ENCODE measurements around the gene TMEM266.

Gene TMEM266

DNA sequence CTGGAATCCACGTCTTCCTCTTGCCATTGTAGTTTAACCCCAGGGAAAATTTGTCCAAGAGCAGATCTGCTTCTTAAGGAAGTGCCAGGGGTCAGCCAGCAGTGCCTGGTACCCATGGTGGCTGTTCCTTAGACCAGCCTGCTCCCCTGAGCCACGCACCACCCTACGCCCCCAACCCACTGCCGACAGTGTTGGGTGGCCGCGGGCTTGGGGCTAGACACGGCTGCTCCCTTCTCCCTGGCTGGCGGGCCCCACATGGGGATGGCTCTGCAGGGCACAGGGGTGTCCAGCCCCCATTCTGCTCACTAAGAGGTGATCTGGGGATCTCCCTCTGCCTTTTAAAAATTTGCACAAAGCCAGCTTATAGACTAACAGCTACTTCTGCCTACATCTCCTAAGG lies 104.8 kb downstream of the TMEM266 start:
- H3K27me3 ChIP-seq (ENCODE audit: insufficient read depth, low read length, poor library complexity): no peaks in the 10 kb centered on the region
- no peak overlapping the region for H2BK120ac ChIP-seq (ENCODE audit: low read depth, low read length)
- no peak overlapping the region for H4K8ac ChIP-seq (ENCODE audit: low read depth, low read length)
- H3K9ac ChIP-seq (ENCODE audit: low read length): no peak overlapping the region
- no peak overlapping the region for H2BK5ac ChIP-seq (ENCODE audit: low read length)
- no CpG with 5 or more reads among the region's 8 CpGs for WGBS (ENCODE audit: extremely low coverage, insufficient coverage, low lambda C conversion rate)
- H3K27ac ChIP-seq (ENCODE audit: low read depth, low read length): no peak overlapping the region
- no peak overlapping the region for H4K5ac ChIP-seq (ENCODE audit: low read length)
- H3K79me2 ChIP-seq (ENCODE audit: control insufficient read depth, insufficient read depth, low read length): no peaks in the 10 kb centered on the region
- no peak overlapping the region for H2AK5ac ChIP-seq (ENCODE audit: low read length)
- no peak overlapping the region for H3K4me2 ChIP-seq (ENCODE audit: low read length)
- no peaks in the 10 kb centered on the region for H3K36me3 ChIP-seq (ENCODE audit: control insufficient read depth, insufficient read depth, low read length)
- H3K56ac ChIP-seq (ENCODE audit: low read length): no peak overlapping the region
- no peak overlapping the region for H3K4me3 ChIP-seq (ENCODE audit: low read length)
- no peaks in the 10 kb centered on the region for H3K79me1 ChIP-seq (ENCODE audit: low read length)
- no peaks in the 10 kb centered on the region for H3K4me1 ChIP-seq (ENCODE audit: control insufficient read depth, low read depth, low read length)
- H3K4ac ChIP-seq (ENCODE audit: low read depth, low read length): no peak overlapping the region
- H2BK15ac ChIP-seq (replicated peaks; ENCODE audit: low read depth): no peak overlapping the region
- no peak for DNase-seq
- H3K18ac ChIP-seq (ENCODE audit: low read length): no peak overlapping the region
- H3K23ac ChIP-seq (ENCODE audit: low read length): no peak overlapping the region

- H4K5ac ChIP-seq (ENCODE audit: low read length): no peak overlapping the region
- no peak overlapping the region for H3K4me2 ChIP-seq (ENCODE audit: low read length)
- H3K36me3 ChIP-seq (ENCODE audit: control insufficient read depth, insufficient read depth, low read length): no peaks in the 10 kb centered on the region
- H2BK5ac ChIP-seq (ENCODE audit: low read length): no peak overlapping the region
- H2AK5ac ChIP-seq (ENCODE audit: low read length): no peak overlapping the region
- H3K4ac ChIP-seq (ENCODE audit: low read depth, low read length): no peak overlapping the region
- no peak overlapping the region for H3K23ac ChIP-seq (ENCODE audit: low read length)
- no peaks in the 10 kb centered on the region for H3K79me1 ChIP-seq (ENCODE audit: low read length)
- no peaks in the 10 kb centered on the region for H3K4me1 ChIP-seq (ENCODE audit: control insufficient read depth, low read depth, low read length)
- no peaks in the 10 kb centered on the region for H3K27me3 ChIP-seq (ENCODE audit: insufficient read depth, low read length, poor library complexity)
- H4K8ac ChIP-seq (ENCODE audit: low read depth, low read length): no peak overlapping the region
- H3K79me2 ChIP-seq (ENCODE audit: control insufficient read depth, insufficient read depth, low read length): no peaks in the 10 kb centered on the region
- no peak overlapping the region for H3K4me3 ChIP-seq (ENCODE audit: low read length)
- no peak overlapping the region for H3K9ac ChIP-seq (ENCODE audit: low read length)
- DNase-seq: no peak
- no peak overlapping the region for H2BK120ac ChIP-seq (ENCODE audit: low read depth, low read length)
- H2BK15ac ChIP-seq (replicated peaks; ENCODE audit: low read depth): no peak overlapping the region
- H3K18ac ChIP-seq (ENCODE audit: low read length): no peak overlapping the region
- no peak overlapping the region for H3K27ac ChIP-seq (ENCODE audit: low read depth, low read length)
- H3K56ac ChIP-seq (ENCODE audit: low read length): no peak overlapping the region
- no CpG with 5 or more reads among the region's 15 CpGs for WGBS (ENCODE audit: extremely low coverage, insufficient coverage, low lambda C conversion rate)
These were observed 106.2 kb downstream of the TMEM266 start for GRCh38 chr15:76165951-76166350.

GRCh38 chr15:76168237-76168984 lies 108.6 kb downstream of the TMEM266 start:
- H2BK120ac ChIP-seq (ENCODE audit: low read depth, low read length): no peak overlapping the region
- no peak overlapping the region for H3K4me2 ChIP-seq (ENCODE audit: low read length)
- no peaks in the 10 kb centered on the region for H3K4me1 ChIP-seq (ENCODE audit: control insufficient read depth, low read depth, low read length)
- H3K79me1 ChIP-seq (ENCODE audit: low read length): no peaks in the 10 kb centered on the region
- no peak for DNase-seq
- H3K4ac ChIP-seq (ENCODE audit: low read depth, low read length): no peak overlapping the region
- no peak overlapping the region for H3K4me3 ChIP-seq (ENCODE audit: low read length)
- no peak overlapping the region for H3K56ac ChIP-seq (ENCODE audit: low read length)
- no peak overlapping the region for H3K27ac ChIP-seq (ENCODE audit: low read depth, low read length)
- no peaks in the 10 kb centered on the region for H3K79me2 ChIP-seq (ENCODE audit: control insufficient read depth, insufficient read depth, low read length)
- H2BK5ac ChIP-seq (ENCODE audit: low read length): no peak overlapping the region
- no peaks in the 10 kb centered on the region for H3K27me3 ChIP-seq (ENCODE audit: insufficient read depth, low read length, poor library complexity)
- no CpG with 5 or more reads among the region's 14 CpGs for WGBS (ENCODE audit: extremely low coverage, insufficient coverage, low lambda C conversion rate)
- H4K5ac ChIP-seq (ENCODE audit: low read length): no peak overlapping the region
- H3K23ac ChIP-seq (ENCODE audit: low read length): no peak overlapping the region
- no peaks in the 10 kb centered on the region for H3K36me3 ChIP-seq (ENCODE audit: control insufficient read depth, insufficient read depth, low read length)
- no peak overlapping the region for H2AK5ac ChIP-seq (ENCODE audit: low read length)
- H2BK15ac ChIP-seq (replicated peaks; ENCODE audit: low read depth): no peak overlapping the region
- no peak overlapping the region for H4K8ac ChIP-seq (ENCODE audit: low read depth, low read length)
- H3K18ac ChIP-seq (ENCODE audit: low read length): no peak overlapping the region
- H3K9ac ChIP-seq (ENCODE audit: low read length): no peak overlapping the region

GRCh38 chr15:76169018-76169417 lies 109.2 kb downstream of the TMEM266 start:
- Histone ChIP-seq H3K4me2 (ENCODE audit: low read length) (no peak overlapping the region), H2AK5ac (ENCODE audit: low read length) (no peak overlapping the region), H3K4me1 (ENCODE audit: control insufficient read depth, low read depth, low read length) (no peaks in the 10 kb centered on the region), H2BK120ac (ENCODE audit: low read depth, low read length) (no peak overlapping the region), H3K79me1 (ENCODE audit: low read length) (no peaks in the 10 kb centered on the region), H3K9ac (ENCODE audit: low read length) (no peak overlapping the region), H4K8ac (ENCODE audit: low read depth, low read length) (no peak overlapping the region), H4K5ac (ENCODE audit: low read length) (no peak overlapping the region), H3K56ac (ENCODE audit: low read length) (no peak overlapping the region), H3K18ac (ENCODE audit: low read length) (no peak overlapping the region), H3K36me3 (ENCODE audit: control insufficient read depth, insufficient read depth, low read length) (no peaks in the 10 kb centered on the region), H2BK5ac (ENCODE audit: low read length) (no peak overlapping the region), H3K27me3 (ENCODE audit: insufficient read depth, low read length, poor library complexity) (no peaks in the 10 kb centered on the region), H3K4me3 (ENCODE audit: low read length) (no peak overlapping the region), H3K79me2 (ENCODE audit: control insufficient read depth, insufficient read depth, low read length) (no peaks in the 10 kb centered on the region), H3K27ac (ENCODE audit: low read depth, low read length) (no peak overlapping the region), H2BK15ac (replicated peaks; ENCODE audit: low read depth) (no peak overlapping the region), H3K4ac (ENCODE audit: low read depth, low read length) (no peak overlapping the region), H3K23ac (ENCODE audit: low read length) (no peak overlapping the region)
- no CpG with 5 or more reads among the region's 4 CpGs for WGBS (ENCODE audit: extremely low coverage, insufficient coverage, low lambda C conversion rate)
- DNase-seq: peak; percentile 57

DNA sequence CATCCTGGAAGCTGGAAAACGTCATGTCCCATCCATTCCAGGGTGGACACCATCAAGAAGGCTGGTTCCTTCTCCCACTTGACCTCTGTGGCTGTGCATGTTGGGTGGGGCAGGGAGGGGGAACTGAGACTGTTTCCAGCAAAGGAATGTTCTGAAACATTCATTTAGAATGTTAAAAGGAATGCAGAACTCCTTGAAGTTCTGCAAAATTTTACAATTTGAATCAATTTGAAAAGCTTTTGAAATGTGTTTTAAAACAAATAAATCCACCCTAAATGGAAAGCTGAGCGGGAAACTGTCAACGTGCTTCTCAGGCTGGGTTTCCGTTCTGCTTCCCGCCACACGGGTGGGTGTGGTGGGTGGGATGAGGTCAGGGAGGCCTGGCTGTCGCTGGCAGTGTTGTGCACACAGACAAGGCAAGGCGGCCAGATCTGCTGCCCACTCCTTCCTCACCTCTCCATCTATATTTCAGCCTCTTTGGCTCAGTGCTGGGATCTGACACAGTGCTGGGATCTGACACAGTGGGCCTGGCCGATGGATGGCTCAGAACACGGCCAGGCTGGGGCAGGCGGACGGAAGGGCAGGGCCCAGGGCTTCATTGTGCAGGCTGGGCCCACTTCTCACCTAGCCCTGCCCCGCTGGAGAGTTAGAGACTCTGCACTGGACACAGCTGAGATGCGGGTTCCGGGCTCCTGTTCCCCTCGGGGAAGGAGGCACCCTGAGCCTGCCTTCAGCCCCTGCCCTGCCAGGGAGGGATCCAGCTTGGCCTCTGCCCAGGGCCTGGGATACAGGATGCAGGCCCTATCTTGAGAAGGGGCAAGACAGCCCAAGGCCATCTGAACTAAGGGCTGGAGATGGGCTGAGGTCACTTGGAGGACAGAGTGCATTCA lies 110.4 kb downstream of the TMEM266 start:
- H3K9ac ChIP-seq (ENCODE audit: low read length): no peak overlapping the region
- no peak overlapping the region for H2AK5ac ChIP-seq (ENCODE audit: low read length)
- H2BK5ac ChIP-seq (ENCODE audit: low read length): no peak overlapping the region
- no peaks in the 10 kb centered on the region for H3K79me2 ChIP-seq (ENCODE audit: control insufficient read depth, insufficient read depth, low read length)
- H3K4me1 ChIP-seq (ENCODE audit: control insufficient read depth, low read depth, low read length): no peaks in the 10 kb centered on the region
- no peaks in the 10 kb centered on the region for H3K36me3 ChIP-seq (ENCODE audit: control insufficient read depth, insufficient read depth, low read length)
- H3K27me3 ChIP-seq (ENCODE audit: insufficient read depth, low read length, poor library complexity): no peaks in the 10 kb centered on the region
- no peak overlapping the region for H3K4me2 ChIP-seq (ENCODE audit: low read length)
- H4K8ac ChIP-seq (ENCODE audit: low read depth, low read length): no peak overlapping the region
- WGBS (ENCODE audit: extremely low coverage, insufficient coverage, low lambda C conversion rate): no CpG with 5 or more reads among the region's 16 CpGs
- H3K4ac ChIP-seq (ENCODE audit: low read depth, low read length): no peak overlapping the region
- H3K56ac ChIP-seq (ENCODE audit: low read length): no peak overlapping the region
- no peak for DNase-seq
- H2BK15ac ChIP-seq (replicated peaks; ENCODE audit: low read depth): no peak overlapping the region
- no peak overlapping the region for H2BK120ac ChIP-seq (ENCODE audit: low read depth, low read length)
- H3K18ac ChIP-seq (ENCODE audit: low read length): no peak overlapping the region
- H4K5ac ChIP-seq (ENCODE audit: low read length): no peak overlapping the region
- no peaks in the 10 kb centered on the region for H3K79me1 ChIP-seq (ENCODE audit: low read length)
- H3K27ac ChIP-seq (ENCODE audit: low read depth, low read length): no peak overlapping the region
- H3K23ac ChIP-seq (ENCODE audit: low read length): no peak overlapping the region
- H3K4me3 ChIP-seq (ENCODE audit: low read length): no peak overlapping the region

All from mesendoderm (in vitro differentiated cells).